GM12878 (cell line): ENCODE data around the gene NEU1. TPM values are rescaled to one million over a fixed set of nuclear protein-coding genes. Genes with fewer than 3 reads are reported as not detected.

Source experiments
- ATAC-seq: fragments of 200-7000 bp; cut with Tn5 transposase; 3 replicates; pipeline ENCODE4 v1.9.1; 2020; ENCODE audit warnings: mild to moderate bottlenecking, moderate library complexity
- BruUV-seq: library from RNA; stranded (reverse); fragments of 400-500 nt; replicated peaks from 2 replicates; lab custom pipeline; 2021; lab: Mats Ljungman, UMichigan
- CTCF ChIA-PET: fragments of 300-600 bp; sonication (Branson Sonifier 250); formaldehyde crosslinking; extraction: SDS; loops from one replicate; lab custom pipeline; 2021; ENCODE audit warnings: inconsistent platforms; lab: Yijun Ruan, JAX
- POLR2A ChIA-PET: fragments of 350-600 bp; formaldehyde crosslinking; extraction: SDS; loops from one replicate; lab custom pipeline; 2021; ENCODE audit warnings: inconsistent platforms; lab: Charles Lee
- RAD21 ChIA-PET: fragments of 300-600 bp; sonication (Branson Sonifier 250); formaldehyde crosslinking; loops from one replicate; lab custom pipeline; 2023; ENCODE audit warnings: antibody characterized with exemption; ENCODE audit not compliant: unreplicated experiment; lab: Charles Lee
- SMC1A ChIA-PET: fragments of 300-600 bp; sonication (Branson Sonifier 250); formaldehyde crosslinking; loops from one replicate; lab custom pipeline; 2023; ENCODE audit not compliant: unreplicated experiment, uncharacterized antibody; lab: Charles Lee
- DNase-seq: peaks from one replicate; pipeline ENCODE4 v3.0.0-alpha.2; 2011; ENCODE audit warnings: low read depth, low spot score
- FAIRE-seq: peaks from 3 replicates; lab custom pipeline; 2011; peaks lifted over from hg19 to GRCh38; lab: Jason Lieb, UNC
- H2AFZ ChIP-seq: 2 replicates; pipeline ENCODE4 v1.6.0; 2011; ENCODE audit warnings: low read depth, low read length, control low read depth; ENCODE audit not compliant: control insufficient read depth
- H3K27ac ChIP-seq: 2 replicates; pipeline ENCODE4 v1.5.1; 2011; ENCODE audit warnings: control low read depth; ENCODE audit not compliant: control insufficient read depth, insufficient read depth
- H3K27me3 ChIP-seq, 2 experiments: replicated peaks in 1 of 2; 2 replicates each; pipeline versions ENCODE4 v1.6.0 to v1.6.1; 2011; ENCODE audit warnings: low read length in 1 of 2; ENCODE audit not compliant: control insufficient read depth in 2 of 2, insufficient read depth in 2 of 2
- H3K36me3 ChIP-seq, 2 experiments: 2 replicates each; pipeline ENCODE4 v1.5.1; 2011; ENCODE audit warnings: low read length in 1 of 2; ENCODE audit not compliant: control insufficient read depth in 2 of 2, insufficient read depth in 2 of 2
- H3K4me1 ChIP-seq: 2 replicates; pipeline ENCODE4 v1.6.1; 2011; ENCODE audit warnings: mild to moderate bottlenecking, low read length, moderate library complexity, mixed read lengths; ENCODE audit not compliant: control insufficient read depth, insufficient read depth
- H3K4me2 ChIP-seq: 2 replicates; pipeline ENCODE4 v1.6.0; 2011; ENCODE audit warnings: control low read depth; ENCODE audit not compliant: control insufficient read depth, insufficient read depth
- H3K4me3 ChIP-seq: fragments of 200-600 bp; sonication (generic); 2 replicates; pipeline ENCODE4 v1.5.1; 2016
- H3K79me2 ChIP-seq: 2 replicates; pipeline ENCODE4 v1.6.0; 2011; ENCODE audit warnings: low read length; ENCODE audit not compliant: control insufficient read depth, insufficient read depth
- H3K9ac ChIP-seq: 2 replicates; pipeline ENCODE4 v1.8.0; 2011; ENCODE audit warnings: low read length, control low read depth, mixed read lengths; ENCODE audit not compliant: control insufficient read depth, insufficient read depth
- H3K9me3 ChIP-seq: replicated peaks from 3 replicates; pipeline ENCODE4 v1.5.1; 2011; ENCODE audit warnings: mild to moderate bottlenecking, low read length; ENCODE audit not compliant: control insufficient read depth, insufficient read depth
- H4K20me1 ChIP-seq: 2 replicates; pipeline ENCODE4 v1.6.0; 2011; ENCODE audit not compliant: control insufficient read depth, insufficient read depth
- BHLHE40 ChIP-seq, 2 experiments: fragments of 450-650 bp in 1 of 2; IDR thresholded peaks; 2 replicates each; pipeline ENCODE4 v1.6.1; 2011 to 2017; ENCODE audit warnings: low read depth in 2 of 2, borderline replicate concordance in 1 of 2, improper control_type of control experiment in 1 of 2, low read length in 1 of 2, mild to moderate bottlenecking in 1 of 2
- CEBPB ChIP-seq, 2 experiments: fragments of 150-350 bp in 1 of 2; IDR thresholded peaks; 2 replicates each; pipeline ENCODE4 v1.6.1; 2012 to 2014; ENCODE audit warnings: low read depth in 2 of 2, low read length in 2 of 2, borderline replicate concordance in 1 of 2, inconsistent platforms in 1 of 2
- FOS ChIP-seq: IDR thresholded peaks from 3 replicates; pipeline ENCODE4 v1.6.1; 2011; ENCODE audit warnings: borderline replicate concordance; ENCODE audit not compliant: insufficient read length; ENCODE audit errors: extremely low read depth
- HCFC1 ChIP-seq: fragments of 150-350 bp; IDR thresholded peaks from 2 replicates; pipeline ENCODE4 v1.6.1; 2014; ENCODE audit warnings: low read length
- KLF5 ChIP-seq: fragments of 450-650 bp; IDR thresholded peaks from 2 replicates; pipeline ENCODE4 v1.6.1; 2014; ENCODE audit warnings: mild to moderate bottlenecking; ENCODE audit not compliant: partially characterized antibody
- MEF2A ChIP-seq: IDR thresholded peaks from 2 replicates; pipeline ENCODE4 v1.6.1; 2011; ENCODE audit warnings: low read depth, mild to moderate bottlenecking, low read length, moderate library complexity; ENCODE audit not compliant: insufficient read depth
- MYB ChIP-seq: fragments of 150-350 bp; IDR thresholded peaks from 2 replicates; pipeline ENCODE4 v1.6.1; 2014; ENCODE audit warnings: mild to moderate bottlenecking, low read depth, low read length, borderline replicate concordance
- MYC ChIP-seq: IDR thresholded peaks from 2 replicates; pipeline ENCODE4 v1.6.1; 2011; ENCODE audit warnings: mild to moderate bottlenecking, low read length, moderate library complexity, inconsistent platforms; ENCODE audit not compliant: insufficient read depth, insufficient replicate concordance, insufficient read length, severe bottlenecking
- NFYA ChIP-seq: IDR thresholded peaks from 2 replicates; pipeline ENCODE4 v1.6.1; 2011; ENCODE audit warnings: low read depth, mild to moderate bottlenecking, low read length, improper control_type of control experiment, borderline replicate concordance
- SPI1 ChIP-seq: IDR thresholded peaks from 2 replicates; pipeline ENCODE4 v1.6.1; 2011; ENCODE audit warnings: low read depth, mild to moderate bottlenecking, low read length, moderate library complexity, borderline replicate concordance; ENCODE audit not compliant: insufficient read depth
- SREBF1 ChIP-seq: IDR thresholded peaks from 2 replicates; pipeline ENCODE4 v1.6.1; 2012; ENCODE audit warnings: mild to moderate bottlenecking, low read length
- SUPT20H ChIP-seq: IDR thresholded peaks from 2 replicates; pipeline ENCODE4 v1.6.1; 2011; ENCODE audit warnings: low read depth, mild to moderate bottlenecking, low read length, moderate library complexity, borderline replicate concordance; ENCODE audit not compliant: control insufficient read depth
- SUZ12 ChIP-seq: fragments of 200-600 bp; sonication (generic); IDR thresholded peaks from one replicate; pipeline ENCODE4 v1.6.1; 2018; ENCODE audit warnings: antibody characterized with exemption, mild to moderate bottlenecking; ENCODE audit not compliant: unreplicated experiment
- ZBTB11 ChIP-seq: fragments of 450-650 bp; formaldehyde crosslinking; IDR thresholded peaks from 2 replicates; pipeline ENCODE4 v1.5.0; 2022; ENCODE audit warnings: mild to moderate bottlenecking, missing genetic modification characterization
- ZNF24 ChIP-seq: fragments of 450-650 bp; IDR thresholded peaks from 2 replicates; pipeline ENCODE4 v1.6.1; 2017; ENCODE audit warnings: antibody characterized with exemption, mild to moderate bottlenecking
- WGBS: methylation state at CpG from one replicate; pipeline ENCODE4 v1.1.6; 2016; ENCODE audit warnings: low lambda C conversion rate; ENCODE audit not compliant: insufficient replicate concordance, insufficient coverage; ENCODE audit errors: missing lambda C conversion rate; 5-methylcytosine and 5-hydroxymethylcytosine counted together
- in situ Hi-C: fragments of 300-500 bp; cut with MboI; formaldehyde crosslinking; loops from 9 replicates; pipeline ENCODE4 v1.14.3; 2018; ENCODE audit warnings: mixed read lengths
- intact Hi-C: fragments of 100-400 bp; cut with micrococcal nuclease; formaldehyde crosslinking; loops from one replicate; pipeline ENCODE4 v1.14.2; 2022; ENCODE audit not compliant: unreplicated experiment
- polyA plus RNA-seq, 11 experiments: library from polyadenylated mRNA; depleted of rRNA in 4 of 11; unstranded in 6 of 11; stranded (reverse) in 5 of 11; fragments of >200 nt; fragmentation: Nextera tagmentation in 4 of 11; fragmentation: Illumina TruSeq in 1 of 11; extraction: Ambion mirVana in 4 of 11; extraction: Trizol in 1 of 11; gene quantifications; 1 replicate in 1 of 11; 2 replicates in 10 of 11; pipeline versions ENCODE4 v1.2.1 to v1.2.3, GENCODE V29; 2011 to 2016; ENCODE audit warnings: inconsistent platforms in 2 of 11, missing spikeins in 2 of 11, low read depth in 1 of 11
- total RNA-seq, 4 experiments: library from RNA; depleted of rRNA in 3 of 4; stranded (reverse); fragments of >200 nt in 3 of 4; fragmentation: Illumina TruSeq in 1 of 4; extraction: Trizol in 1 of 4; gene quantifications; 2 replicates each; pipeline versions ENCODE4 v1.2.1 to v1.2.3, GENCODE V29; 2013 to 2021

NEU1 gene
- total and polyA plus RNA-seq, 10 of the 15 experiments (the other 5 are each of a cell fraction or from before 2014, with no cell fraction given), result 7.2 to 26.9 (median 21.6) TPM

DNA sequence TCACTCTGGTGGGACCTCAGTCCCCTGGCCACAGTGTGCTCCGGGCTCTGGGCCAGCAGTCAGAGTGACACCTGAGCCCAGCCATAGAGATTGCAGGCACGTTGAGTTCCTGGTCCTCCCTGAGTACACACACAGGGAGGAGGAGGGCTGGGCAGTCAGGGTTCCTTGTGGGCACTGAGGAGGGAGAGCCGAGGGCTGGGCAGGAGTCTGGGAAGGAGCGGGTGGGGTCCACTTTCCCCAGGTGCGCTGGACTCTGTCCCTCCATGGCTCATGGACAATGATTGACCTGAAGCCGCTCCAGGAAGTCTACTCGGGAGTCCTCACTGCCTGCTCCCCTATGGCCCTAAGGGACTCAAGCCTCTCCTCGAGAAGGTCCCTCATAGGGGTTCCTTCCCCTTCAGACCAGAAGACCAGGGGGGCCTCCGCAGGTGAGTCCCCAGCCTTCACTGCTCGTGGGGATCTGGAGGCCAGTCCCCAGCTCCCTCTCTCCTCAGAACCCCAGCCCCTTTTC is 15.1 kb upstream of the NEU1 start:
- DNase-seq (no peak), FAIRE-seq (no peak), ATAC-seq (no peak)
- Histone ChIP-seq H3K4me1 (no peaks in the 10 kb centered on the region), H3K4me3 (no peak overlapping the region), H3K27me3 (no peaks in the 10 kb centered on the region), H2AFZ (no peak overlapping the region), H3K4me2 (no peak overlapping the region), H3K27ac (no peak overlapping the region), H4K20me1 (no peaks in the 10 kb centered on the region), H3K9ac (no peak overlapping the region), H3K36me3 (peaks cover 0 to 11% of the 10 kb centered on the region in 2 experiments; a peak in 3 of 4 replicates), H3K79me2 (no peaks in the 10 kb centered on the region), H3K9me3 (no peaks in the 10 kb centered on the region)
- RAD21 ChIA-PET, result no interaction called here
- POLR2A ChIA-PET, result no interaction called here
- BruUV-seq, result no TSS peak
- in situ Hi-C loops (no loop called here), intact Hi-C loops (no loop called here)
- TF ChIP-seq MYC (no peak), HCFC1 (no peak), SUZ12 (no peak), BHLHE40 (IDR thresholded peaks at IDR 0.05; ENCODE audit: borderline replicate concordance in 1 of 2, low read depth in 2 of 2, low read length in 1 of 2) (no peak), MYB (no peak), SREBF1 (no peak), SUPT20H (no peak), KLF5 (no peak), CEBPB (IDR thresholded peaks at IDR 0.05; ENCODE audit: borderline replicate concordance in 1 of 2, low read depth in 2 of 2, low read length in 2 of 2) (no peak), SPI1 (no peak), ZBTB11 (CRISPR knock-in tag) (no peak), ZNF24 (no peak), FOS (no peak), MEF2A (no peak), NFYA (no peak)
- CTCF ChIA-PET, result interaction anchor here (0.9 kb wide), 1 partner anchor 9 kb away, joined by 3 read pairs; no protein-coding TSS in a partner anchor
- SMC1A ChIA-PET, result no interaction called here
- 48% methylated on average over 8 of the region's 10 CpGs for WGBS
